ENCODE data around the gene ZBED4. TPM values are rescaled to one million over a fixed set of nuclear protein-coding genes. Genes with fewer than 3 reads are reported as not detected.
A peak's percentile ranks its signal among the peaks of the same experiment; 100 is the strongest.
"Not testable (repeated sequence)": the region's sequence is repeated elsewhere in the genome, so short reads cannot be mapped to it uniquely, and the experiment has no call there.

ZBED4 gene
- total RNA-seq, 2 donors from 2014 or later, result 18.4 to 20.7 TPM

DNA sequence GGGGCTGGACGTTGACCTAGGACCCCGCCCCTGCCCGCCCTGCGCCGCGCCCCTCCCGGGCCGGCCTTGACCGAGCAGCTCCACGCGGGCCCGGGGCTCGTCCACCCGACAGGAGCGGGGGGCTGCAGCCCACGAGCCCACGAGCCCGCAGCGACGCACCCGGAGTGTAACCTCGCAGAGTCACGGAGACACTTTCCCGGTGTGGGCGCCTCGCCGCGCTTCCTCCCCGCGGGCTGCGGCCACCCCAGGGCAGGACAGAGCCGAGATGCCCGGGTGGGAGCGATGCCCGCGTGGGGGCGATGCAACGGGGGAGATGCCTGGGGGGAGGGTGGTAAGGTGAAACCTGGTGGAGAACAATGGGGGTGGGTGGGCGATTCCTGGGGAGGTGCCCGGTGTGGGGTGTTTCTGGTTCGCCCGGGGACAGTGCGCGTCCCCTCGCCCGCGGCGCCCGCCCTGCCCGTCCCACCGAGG is 4.9 kb upstream of the ZBED4 start:
- ATAC-seq (no peak), DNase-seq (ENCODE audit: low spot score in 2 of 2) (no peak)
- no peaks in the 10 kb centered on the region for H3K9me3 Mint-ChIP-seq
- no peaks in the 10 kb centered on the region for H3K36me3 Mint-ChIP-seq
- H3K27ac Mint-ChIP-seq, result no peak overlapping the region

DNA sequence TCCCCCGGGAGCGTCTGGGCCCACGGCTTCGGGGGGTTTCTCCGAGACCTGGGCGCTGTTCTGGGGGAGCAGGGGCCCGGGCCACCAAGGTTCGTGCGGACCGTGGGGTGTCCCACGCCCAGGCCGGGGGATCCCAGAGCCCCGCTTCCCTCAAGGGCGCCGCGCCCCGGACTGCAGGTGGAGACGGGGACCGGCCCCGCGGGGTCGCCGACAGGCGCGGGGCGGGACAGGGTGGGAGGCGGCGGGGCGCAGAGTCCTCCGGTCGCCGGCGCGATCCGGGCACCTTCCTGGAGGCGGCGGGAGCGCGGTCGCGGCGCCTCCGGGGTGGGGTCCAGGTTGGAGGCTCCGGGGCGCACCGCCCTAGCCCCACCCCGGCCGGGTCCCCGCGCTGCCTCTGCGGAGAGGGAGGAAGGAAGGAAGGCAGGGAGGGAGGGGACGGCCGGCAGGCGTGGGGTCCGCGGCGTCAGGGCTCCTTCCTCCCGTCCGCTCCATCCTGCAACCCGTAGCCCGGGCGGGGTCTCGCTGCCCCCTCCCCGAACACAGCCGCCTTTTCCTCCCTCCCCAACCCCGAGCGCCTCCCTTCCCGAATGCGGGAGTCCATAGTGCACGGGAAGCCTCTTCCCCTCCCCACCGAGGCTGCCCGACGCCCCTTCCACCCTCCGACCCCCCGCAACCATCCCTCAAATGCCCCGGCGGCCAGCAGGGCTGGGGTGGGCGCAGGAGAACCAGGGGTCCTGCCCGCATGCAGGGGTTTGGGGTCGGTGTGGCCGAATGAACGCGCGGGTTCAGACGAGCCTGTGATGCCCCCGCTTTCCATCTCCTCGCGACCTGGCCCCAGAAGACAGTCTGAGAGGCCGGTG is 4.3 kb upstream of the ZBED4 start:
- H3K9me3 Mint-ChIP-seq, result no peaks in the 10 kb centered on the region
- H3K36me3 Mint-ChIP-seq, result peaks cover 1 to 2% of the 10 kb centered on the region in 2 donors
- H3K27ac Mint-ChIP-seq, result no peak overlapping the region
- ATAC-seq, result no peak
- DNase-seq (ENCODE audit: low spot score in 2 of 2), result no peak

DNA sequence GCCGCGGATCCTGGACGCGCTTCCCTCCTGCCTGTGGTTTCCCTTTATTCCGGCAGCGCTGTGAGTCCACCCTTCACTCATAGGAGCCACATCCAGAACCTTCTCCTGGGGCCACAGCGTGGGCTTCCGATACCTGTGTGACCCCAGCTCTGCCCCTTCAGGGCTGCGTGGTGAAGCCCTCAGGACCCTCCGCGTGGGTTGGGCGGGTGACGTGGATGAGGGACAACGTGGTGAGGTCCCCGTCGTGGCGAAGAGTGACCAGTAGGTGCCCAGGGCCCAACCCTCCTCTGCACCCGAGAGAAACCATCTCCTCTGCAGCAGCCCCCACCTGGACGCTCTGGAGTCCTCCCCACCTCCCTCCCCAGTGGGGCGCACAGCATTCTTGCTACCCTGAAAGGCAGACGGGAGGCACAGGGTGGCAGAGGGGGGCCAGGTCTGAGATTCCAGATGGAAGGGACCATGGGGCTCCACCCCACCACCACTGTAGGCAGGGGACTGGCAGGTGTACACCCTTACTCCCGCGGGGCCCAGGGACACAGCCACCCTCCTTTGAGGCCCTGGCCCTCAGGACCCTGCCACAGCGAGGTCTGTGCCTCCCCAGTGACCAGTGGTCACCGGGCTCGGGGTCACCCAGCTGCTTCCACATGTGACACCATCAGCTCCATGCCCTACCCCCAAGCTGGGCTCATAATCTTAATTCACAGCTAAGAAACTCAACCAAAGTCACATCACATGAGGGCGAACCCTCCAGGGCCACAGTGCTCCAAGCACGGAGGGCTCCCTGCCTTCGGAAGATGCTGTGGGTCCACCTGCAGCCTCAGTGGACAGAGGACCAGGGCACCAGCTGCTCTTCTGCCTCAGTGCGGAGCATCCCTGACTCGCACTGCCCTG is 3.4 kb upstream of the ZBED4 start:
- no peak for ATAC-seq
- Mint-ChIP-seq H3K9me3 (no peaks in the 10 kb centered on the region), H3K36me3 (peaks cover 5 to 6% of the 10 kb centered on the region in 2 donors), H3K27ac (no peak overlapping the region)
- DNase-seq (ENCODE audit: low spot score in 2 of 2), result no peak

DNA sequence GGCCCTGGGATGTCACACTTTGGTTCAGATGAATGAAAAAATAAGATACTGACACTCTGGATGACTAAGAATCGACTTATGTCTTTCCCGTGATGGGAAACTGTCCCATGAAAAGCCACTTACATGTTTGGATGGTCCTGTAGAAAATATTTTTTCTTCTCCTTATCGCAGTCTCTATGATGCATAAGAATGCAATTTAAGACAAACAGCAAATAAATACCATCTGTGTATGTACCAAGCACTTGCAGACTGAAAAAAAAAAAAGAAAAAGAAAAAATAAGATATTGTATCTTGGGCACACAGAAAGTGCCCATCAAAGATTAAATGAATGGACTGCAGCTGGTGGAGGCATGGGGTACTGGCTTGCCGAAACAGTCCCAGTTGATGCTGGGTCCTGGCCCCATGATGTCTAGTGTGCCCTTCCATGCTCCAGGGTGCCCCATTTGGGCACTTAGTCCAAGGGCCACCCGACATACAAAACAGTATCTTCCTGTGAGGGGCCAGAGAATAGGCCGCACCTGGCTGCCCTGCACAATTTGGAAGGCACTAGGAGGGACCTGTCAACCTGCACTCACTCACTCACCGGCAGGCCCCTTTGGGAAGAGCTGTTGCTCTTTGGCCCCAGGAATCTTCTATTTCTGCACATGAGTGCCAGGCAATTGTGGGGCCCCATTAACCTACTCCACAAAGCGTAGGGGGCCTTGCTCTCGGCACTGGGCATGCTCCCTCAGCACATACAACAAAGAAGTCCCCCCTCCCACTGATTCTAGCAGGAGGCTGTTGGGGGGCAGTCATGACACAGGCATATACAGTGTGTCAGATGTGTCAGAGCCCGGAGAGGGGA is 2.5 kb upstream of the ZBED4 start:
- H3K9me3 Mint-ChIP-seq, result no peaks in the 10 kb centered on the region
- H3K27ac Mint-ChIP-seq, result peak overlapping the region in 1 of 2 donors; percentile 73
- H3K36me3 Mint-ChIP-seq, result peaks cover 5 to 6% of the 10 kb centered on the region in 2 donors
- no peak for ATAC-seq
- no peak for DNase-seq (ENCODE audit: low spot score in 2 of 2)

DNA sequence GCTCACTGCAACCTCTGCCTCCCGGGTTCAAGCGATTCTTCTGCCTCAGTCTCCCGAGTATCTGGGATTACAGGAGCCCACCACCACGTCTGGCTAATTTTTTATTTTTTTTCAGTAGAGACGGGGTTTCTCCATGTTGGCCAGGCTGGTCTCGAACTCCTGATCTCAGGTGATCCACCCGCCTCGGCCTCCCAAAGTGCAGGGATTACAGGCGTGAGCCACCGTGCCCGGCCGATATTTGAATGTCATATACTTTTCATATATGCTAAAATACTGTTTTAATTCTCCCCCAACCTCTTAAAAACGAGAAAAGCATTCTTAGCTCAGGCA is 1.1 kb upstream of the ZBED4 start:
- H3K27ac Mint-ChIP-seq, result peak overlapping the region in 1 of 2 donors; percentile 39
- DNase-seq (ENCODE audit: low spot score in 2 of 2); H3K9me3 Mint-ChIP-seq; ATAC-seq; H3K36me3 Mint-ChIP-seq: not testable (repeated sequence)

DNA sequence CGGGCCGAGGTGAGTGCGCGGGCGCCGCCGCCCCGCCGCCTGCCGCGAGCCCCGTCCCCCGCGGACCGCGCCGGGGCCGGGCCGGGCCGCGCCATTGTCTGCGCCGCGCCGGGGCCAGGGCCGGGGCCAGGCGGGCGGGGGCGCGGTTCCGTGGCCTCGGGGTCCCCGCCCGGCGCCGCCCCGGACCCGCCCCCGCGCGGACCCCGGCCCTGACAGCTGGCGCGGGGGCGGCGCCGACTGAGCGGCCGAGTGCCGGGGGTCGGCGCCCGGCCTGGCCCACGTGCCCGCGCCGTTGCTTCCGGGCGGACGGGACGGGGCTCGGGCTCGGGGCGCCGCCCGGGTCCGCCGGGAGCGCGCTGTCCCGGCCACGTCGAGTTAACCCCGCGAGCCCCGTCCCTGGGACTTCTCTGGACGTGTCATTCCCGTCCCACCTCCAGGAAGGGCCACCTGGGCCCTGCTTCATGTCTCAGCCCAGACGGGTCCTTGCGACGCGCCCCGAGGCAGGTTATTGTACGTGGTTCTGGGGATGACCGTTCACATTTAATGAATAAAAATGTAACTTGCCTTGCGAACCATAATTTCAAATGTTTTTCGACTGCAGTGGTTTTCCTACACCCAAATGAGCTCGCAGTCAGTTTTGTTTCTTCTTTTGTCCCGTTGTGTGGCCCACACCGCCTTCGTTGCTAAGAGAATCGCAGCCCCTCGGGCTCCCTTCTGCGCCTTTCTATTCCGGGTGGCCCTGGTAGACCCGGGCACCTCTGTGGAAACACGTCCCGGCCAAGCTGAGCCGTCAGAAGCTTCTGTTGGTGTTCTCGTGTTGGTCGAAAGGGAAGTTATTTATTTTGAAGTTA is 562 bp downstream of the ZBED4 start:
- peaks cover 5 to 6% of the 10 kb centered on the region in 2 donors for H3K36me3 Mint-ChIP-seq
- ATAC-seq (peak; percentile 38 to 39), DNase-seq (ENCODE audit: low spot score in 2 of 2) (peak; percentile 28 to 65)
- H3K27ac Mint-ChIP-seq, result peak overlapping the region; percentile 86 to 98
- H3K9me3 Mint-ChIP-seq, result no peaks in the 10 kb centered on the region

DNA sequence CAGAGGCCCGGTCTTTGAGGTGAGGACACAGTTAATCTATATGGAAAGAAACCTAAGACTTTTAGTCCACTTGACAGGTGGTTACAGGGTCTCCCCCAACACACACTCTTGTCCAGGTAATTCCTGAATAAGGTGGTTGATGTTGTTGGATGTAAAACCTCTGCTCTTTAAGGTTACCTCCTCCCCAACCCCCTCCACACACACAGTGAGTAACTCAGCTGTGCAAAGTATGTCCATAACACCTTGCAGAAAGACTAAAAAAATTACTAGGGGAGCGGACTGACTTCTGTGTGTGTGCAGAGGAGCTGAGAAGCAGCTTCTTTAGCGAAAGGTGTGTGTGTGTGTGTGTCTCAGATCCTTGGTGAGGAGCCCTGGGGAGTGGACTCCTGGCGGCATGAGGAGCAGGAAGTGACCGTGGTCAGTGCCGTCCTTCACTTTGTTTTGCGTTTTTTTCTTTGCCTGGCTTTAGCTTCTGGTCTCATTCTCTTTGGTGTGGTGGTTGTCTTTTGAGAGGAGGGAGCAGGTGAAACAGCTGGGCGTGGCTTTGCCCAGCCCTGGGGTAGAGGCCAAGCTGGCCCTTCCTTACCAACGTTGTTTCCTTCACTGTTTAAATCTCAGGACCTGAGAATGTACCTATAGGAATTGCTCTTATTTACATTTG is 1.7 kb downstream of the ZBED4 start:
- H3K9me3 Mint-ChIP-seq, result no peaks in the 10 kb centered on the region
- DNase-seq (ENCODE audit: low spot score in 2 of 2) (no peak), ATAC-seq (no peak)
- peak overlapping the region; percentile 61 to 86 for H3K27ac Mint-ChIP-seq
- peaks cover 5 to 6% of the 10 kb centered on the region in 2 donors for H3K36me3 Mint-ChIP-seq

DNA sequence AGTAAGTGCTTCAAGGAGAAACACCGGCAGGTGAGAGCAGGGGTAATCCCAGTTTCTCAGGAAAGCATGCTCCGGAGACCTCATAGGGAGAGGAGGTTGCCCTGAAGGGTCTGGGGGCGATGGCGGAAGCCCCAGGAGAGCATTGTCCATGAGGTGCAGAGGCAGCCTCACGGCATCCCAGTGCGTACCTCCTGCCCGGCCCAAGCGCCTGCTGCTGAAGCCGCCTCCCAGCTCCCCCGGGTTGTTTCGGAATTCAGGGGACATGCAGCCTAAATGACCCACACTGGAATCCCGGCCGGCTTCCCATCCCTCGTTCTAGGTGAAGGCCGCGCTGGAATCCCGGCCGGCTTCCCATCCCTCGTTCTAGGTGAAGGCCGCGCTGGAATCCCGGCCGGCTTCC is 2.7 kb downstream of the ZBED4 start:
- Mint-ChIP-seq H3K27ac (peak overlapping the region; percentile 61 to 86), H3K9me3 (no peaks in the 10 kb centered on the region)

DNA sequence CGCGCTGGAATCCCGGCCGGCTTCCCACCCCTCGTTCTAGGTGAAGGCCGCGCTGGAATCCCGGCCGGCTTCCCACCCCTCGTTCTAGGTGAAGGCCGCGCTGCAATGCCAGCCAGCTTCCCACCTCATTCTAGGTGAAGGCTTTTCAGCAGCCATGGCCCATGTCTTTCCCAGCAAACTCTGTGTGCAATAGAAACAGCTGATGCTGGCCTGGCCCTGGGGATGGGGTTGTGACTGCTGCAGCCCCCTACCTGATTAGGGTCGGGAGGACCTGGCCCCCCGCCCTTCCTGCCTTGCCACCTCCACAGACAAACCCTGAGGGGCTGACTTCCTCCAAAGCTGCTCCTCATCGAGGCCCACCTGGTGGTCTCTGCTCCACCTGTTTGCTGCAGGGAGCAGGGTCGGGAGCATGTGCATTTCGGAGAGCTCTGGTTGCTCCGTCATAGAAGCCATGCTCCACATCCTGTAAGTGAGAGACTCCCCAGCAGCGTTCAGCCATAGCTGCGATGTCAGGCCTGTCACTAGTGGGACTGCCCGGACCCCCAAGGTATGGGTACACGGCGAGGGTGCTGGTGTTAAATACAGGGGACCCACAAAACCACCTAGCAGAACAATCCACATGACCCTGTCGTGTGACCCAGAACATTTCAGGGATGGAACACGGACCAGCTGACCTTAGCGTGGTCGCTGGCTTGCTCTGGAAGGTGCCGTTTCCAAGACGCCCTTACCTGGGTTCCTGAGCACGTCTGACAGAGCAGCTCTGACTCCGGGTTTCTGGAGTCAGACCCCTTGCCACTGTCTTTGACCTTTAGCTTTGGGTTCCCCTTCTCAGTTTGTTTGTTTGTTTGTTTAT is 3.3 kb downstream of the ZBED4 start:
- Mint-ChIP-seq H3K27ac (no peak overlapping the region), H3K36me3 (peaks cover 5 to 6% of the 10 kb centered on the region in 2 donors), H3K9me3 (no peaks in the 10 kb centered on the region)
- no peak for ATAC-seq
- DNase-seq (ENCODE audit: low spot score in 2 of 2), result no peak

More for the DNA sequence above, 2.7 kb downstream of the ZBED4 start:
- peaks cover 5 to 6% of the 10 kb centered on the region in 2 donors for H3K36me3 Mint-ChIP-seq
- ATAC-seq (no peak), DNase-seq (ENCODE audit: low spot score in 2 of 2) (no peak)

DNA sequence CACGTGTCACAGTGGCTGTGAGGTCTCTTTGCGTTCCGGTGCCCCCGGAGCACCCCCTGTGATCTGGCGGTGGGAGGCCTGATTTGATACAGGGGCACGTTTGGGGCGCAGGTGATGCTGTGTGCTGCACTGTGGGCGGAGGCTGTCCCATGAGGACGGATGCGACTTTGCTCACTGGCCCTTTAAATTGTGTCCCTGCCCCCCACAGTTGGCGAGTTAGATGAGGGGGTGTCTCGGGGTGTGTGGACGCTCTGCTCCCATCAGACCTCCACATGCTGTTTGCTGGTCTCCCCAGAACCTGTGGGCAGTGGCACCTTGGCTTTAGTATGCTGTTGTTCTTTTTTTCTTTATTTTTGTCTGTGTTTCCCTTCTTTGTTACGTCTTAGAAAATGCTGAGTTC is 5.2 kb downstream of the ZBED4 start:
- Mint-ChIP-seq H3K9me3 (no peaks in the 10 kb centered on the region), H3K27ac (no peak overlapping the region), H3K36me3 (peaks cover 6 to 10% of the 10 kb centered on the region in 2 donors)
- ATAC-seq, result no peak
- DNase-seq (ENCODE audit: low spot score in 2 of 2), result no peak

DNA sequence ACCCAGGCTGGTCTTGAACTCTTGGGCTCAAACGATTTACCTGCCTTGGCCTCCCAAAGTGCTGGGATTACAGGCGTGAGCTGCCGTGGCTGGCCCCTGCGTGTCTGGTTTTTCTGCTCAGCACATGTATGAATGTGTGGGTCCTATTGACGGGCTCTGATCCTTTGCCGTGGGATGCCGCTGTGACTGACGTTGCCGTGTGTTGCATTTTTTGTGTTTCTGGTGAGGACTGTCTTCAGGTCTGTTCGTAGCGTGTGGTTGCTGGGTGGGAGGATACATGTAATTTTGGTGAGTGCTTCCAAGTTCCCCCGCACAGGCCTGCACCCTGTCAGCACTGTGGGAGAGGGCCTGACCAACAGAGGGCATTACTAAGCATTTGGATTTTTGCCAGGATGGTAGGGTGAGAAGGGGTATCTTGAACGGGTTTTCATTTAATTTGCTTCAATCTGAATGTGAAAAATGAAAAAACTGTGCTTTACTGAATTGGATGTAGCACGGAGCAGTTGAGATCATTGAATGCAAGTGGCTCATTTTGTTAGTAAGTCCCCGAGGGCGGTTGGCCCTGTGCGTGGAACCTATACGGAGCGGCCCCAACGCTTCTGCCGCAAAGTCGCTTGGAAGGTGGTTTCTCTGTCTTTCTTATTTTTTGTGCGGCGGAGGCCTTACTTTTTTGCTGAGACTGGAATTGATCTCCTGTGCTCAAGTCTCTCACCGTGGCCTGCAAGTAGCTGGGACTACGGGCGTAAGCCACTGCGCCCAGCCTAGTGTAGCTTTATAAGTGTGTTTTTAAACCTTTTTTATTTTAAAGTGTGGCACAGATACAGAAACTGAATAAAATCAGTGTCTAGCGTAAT is 8.2 kb downstream of the ZBED4 start:
- Mint-ChIP-seq H3K27ac (peak overlapping the region in 1 of 2 donors; percentile 13), H3K36me3 (peaks cover 14 to 32% of the 10 kb centered on the region in 2 donors), H3K9me3 (peaks cover 3 to 12% of the 10 kb centered on the region in 2 donors)
- ATAC-seq (no peak), DNase-seq (ENCODE audit: low spot score in 2 of 2) (no peak)

DNA sequence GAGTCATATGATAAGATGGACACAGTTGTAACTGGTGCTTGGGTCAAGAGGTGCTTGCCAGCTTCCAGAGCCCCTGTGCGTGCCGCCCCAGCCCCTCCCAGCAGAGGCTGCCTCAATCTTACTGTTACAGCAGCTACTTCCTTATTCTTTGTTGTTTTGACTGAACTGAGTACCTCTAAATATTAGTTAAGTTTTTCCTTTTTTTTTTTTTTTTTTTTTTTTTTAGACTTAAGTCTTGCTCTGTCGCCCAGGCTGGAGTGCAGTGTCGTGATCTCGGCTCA is 8.8 kb downstream of the ZBED4 start:
- Mint-ChIP-seq H3K9me3 (peaks cover 3 to 17% of the 10 kb centered on the region in 2 donors), H3K36me3 (peaks cover 18 to 37% of the 10 kb centered on the region in 2 donors), H3K27ac (no peak overlapping the region)
- DNase-seq (ENCODE audit: low spot score in 2 of 2) (peak in 1 of 2 donors; percentile 25), ATAC-seq (no peak)

DNA sequence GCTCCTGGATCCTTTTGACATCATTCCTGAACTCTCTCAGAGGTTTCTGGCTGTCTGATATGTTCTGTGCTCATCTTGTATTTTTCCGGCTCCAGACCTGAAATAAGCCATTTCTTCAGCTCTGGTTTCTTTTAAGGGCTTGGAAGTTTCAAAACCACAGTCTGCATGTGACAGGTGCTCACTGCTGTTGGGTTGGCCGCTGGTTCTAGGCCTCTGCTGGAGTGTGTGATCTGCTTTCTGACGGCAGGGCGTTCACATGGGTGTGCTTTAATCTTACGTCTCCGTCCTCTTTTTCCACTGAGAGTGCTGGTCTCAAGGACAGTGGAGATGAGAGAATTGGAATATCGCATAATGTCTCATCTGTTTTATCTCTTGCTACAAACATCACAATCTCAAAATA is 10.3 kb downstream of the ZBED4 start:
- DNase-seq (ENCODE audit: low spot score in 2 of 2) (no peak), ATAC-seq (no peak)
- H3K9me3 Mint-ChIP-seq, result peaks cover 3 to 19% of the 10 kb centered on the region in 2 donors
- H3K36me3 Mint-ChIP-seq, result peaks cover 22 to 52% of the 10 kb centered on the region in 2 donors
- H3K27ac Mint-ChIP-seq, result peak overlapping the region in 1 of 2 donors; percentile 32

DNA sequence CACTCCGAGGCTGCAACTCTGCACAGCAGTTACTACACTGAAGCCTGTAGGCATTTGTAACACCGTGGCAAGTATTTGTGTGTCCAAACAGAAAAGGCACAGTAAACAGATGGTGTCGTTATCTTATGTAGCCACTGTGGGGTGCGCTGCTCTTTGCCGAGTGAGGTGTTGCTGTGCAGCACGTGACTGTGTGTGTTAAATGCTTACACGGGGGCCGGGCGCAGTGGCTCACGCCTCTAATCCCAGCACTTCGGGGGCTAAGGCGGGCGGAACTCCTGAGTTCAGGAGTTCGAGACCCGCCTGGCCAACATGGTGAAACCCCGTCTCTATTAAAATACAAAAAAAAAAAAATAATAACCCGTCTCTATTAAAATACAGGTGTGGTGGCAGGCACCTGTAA is 11.5 kb downstream of the ZBED4 start:
- ATAC-seq (no peak), DNase-seq (ENCODE audit: low spot score in 2 of 2) (no peak)
- H3K27ac Mint-ChIP-seq, result no peak overlapping the region
- H3K9me3 Mint-ChIP-seq, result peaks cover 9 to 31% of the 10 kb centered on the region in 2 donors
- H3K36me3 Mint-ChIP-seq, result peaks cover 34 to 65% of the 10 kb centered on the region in 2 donors

All from activated naive CD4-positive, alpha-beta T cell treated with anti-CD3 and anti-CD28 coated beads, Interleukin-2, amount 50 U/mL, for 72 hours (primary cell).